Nephron progenitor cell (in vitro differentiated cells): ENCODE data around the gene STAC2.

Experiments
- DNase-seq: peaks from one replicate; pipeline ENCODE4 v3.0.0; 2021
- H3K27ac Mint-ChIP-seq: 2 replicates; pipeline ENCODE4 v1.8.0; 2021; ENCODE audit warnings: mild to moderate bottlenecking, moderate library complexity, mixed read lengths
- H3K27me3 Mint-ChIP-seq: 2 replicates; pipeline ENCODE4 v1.8.0; 2021; ENCODE audit warnings: mild to moderate bottlenecking, low read depth, mixed read lengths; ENCODE audit not compliant: poor library complexity
- H3K36me3 Mint-ChIP-seq: 2 replicates; pipeline ENCODE4 v1.8.0; 2021; ENCODE audit warnings: low read depth, mixed read lengths
- H3K4me1 Mint-ChIP-seq: 2 replicates; pipeline ENCODE4 v1.8.0; 2021; ENCODE audit warnings: mixed read lengths
- H3K4me3 Mint-ChIP-seq: 2 replicates; pipeline ENCODE4 v1.8.0; 2021; ENCODE audit warnings: mild to moderate bottlenecking, moderate library complexity, mixed read lengths
- H3K9me3 Mint-ChIP-seq: 2 replicates; pipeline ENCODE4 v1.8.0; 2021; ENCODE audit warnings: mild to moderate bottlenecking, moderate library complexity, mixed read lengths
- CTCF ChIP-seq: fragments of 200-600 bp; sonication (generic); IDR thresholded peaks from 2 replicates; pipeline ENCODE4 v1.5.0; 2021; ENCODE audit warnings: antibody characterized with exemption

STAC2 gene

GRCh38 chr17:39200070-39200879, 25.5 kb downstream of the STAC2 start, which contains the start of gene RPL19:
Gene RPL19 (plus strand): TSS chr17:39200283. CDS start chr17:39200345, 62 bp downstream.
- Mint-ChIP-seq H3K9me3 (no peaks in the 10 kb centered on the region), H3K4me1 (peaks cover 60% of the 10 kb centered on the region), H3K27ac (peak within 1 kb of the TSS; percentile 100), H3K4me3 (peak within 1 kb of the TSS; percentile 98), H3K36me3 (peaks cover 41% of the 10 kb centered on the region), H3K27me3 (peaks cover 4% of the 10 kb centered on the region)
- peak; percentile 80 for DNase-seq
- no peak for TF ChIP-seq CTCF

- peaks cover 4% of the 10 kb centered on the region for H3K27me3 Mint-ChIP-seq
- peaks cover 65% of the 10 kb centered on the region for H3K4me1 Mint-ChIP-seq
- peak overlapping the region; percentile 100 for H3K27ac Mint-ChIP-seq
- no peak for TF ChIP-seq CTCF
- peak overlapping the region; percentile 98 for H3K4me3 Mint-ChIP-seq
- peaks cover 37% of the 10 kb centered on the region for H3K36me3 Mint-ChIP-seq
- no peaks in the 10 kb centered on the region for H3K9me3 Mint-ChIP-seq
- peak; percentile 79 for DNase-seq
Observed at GRCh38 chr17:39199820-39200069, 26.0 kb downstream of the STAC2 start.

- H3K27me3 Mint-ChIP-seq = peaks cover 4% of the 10 kb centered on the region
- H3K9me3 Mint-ChIP-seq = no peaks in the 10 kb centered on the region
- H3K27ac Mint-ChIP-seq = no peak overlapping the region
- H3K4me3 Mint-ChIP-seq = peak overlapping the region; percentile 81
- TF ChIP-seq CTCF = no peak
- peaks cover 29% of the 10 kb centered on the region for H3K36me3 Mint-ChIP-seq
- DNase-seq = no peak
- peaks cover 80% of the 10 kb centered on the region for H3K4me1 Mint-ChIP-seq
Observed at GRCh38 chr17:39198186-39198566, 27.6 kb downstream of the STAC2 start.

- Mint-ChIP-seq H3K4me1 (peaks cover 82% of the 10 kb centered on the region), H3K4me3 (peak within 1 kb of the TSS; percentile 81), H3K27ac (peak within 1 kb of the TSS; percentile 54), H3K9me3 (no peaks in the 10 kb centered on the region), H3K27me3 (peaks cover 4% of the 10 kb centered on the region), H3K36me3 (peaks cover 25% of the 10 kb centered on the region)
- DNase-seq = peak; percentile 91
- TF ChIP-seq CTCF = no peak
Observed at GRCh38 chr17:39197380-39198185, 28.2 kb downstream of the STAC2 start, which contains the start of gene CACNB1. Gene CACNB1 (minus strand): TSS chr17:39197669. CDS start chr17:39197495, 174 bp downstream.

- Mint-ChIP-seq H3K27me3 (peaks cover 4% of the 10 kb centered on the region), H3K4me3 (peak overlapping the region; percentile 81), H3K27ac (no peak overlapping the region), H3K36me3 (peaks cover 22% of the 10 kb centered on the region), H3K4me1 (peaks cover 82% of the 10 kb centered on the region), H3K9me3 (no peaks in the 10 kb centered on the region)
- TF ChIP-seq CTCF = no peak
- DNase-seq = no peak
Observed at GRCh38 chr17:39196808-39197291, 28.9 kb downstream of the STAC2 start.
